SK-N-MC (cell line): ENCODE data around the gene PRR7.

Source experiments
- EZH2 ChIP-seq: fragments of 200-600 bp; sonication (generic); IDR thresholded peaks from one replicate; pipeline ENCODE4 v1.6.1; 2017; ENCODE audit warnings: antibody characterized with exemption
- FOXP2 ChIP-seq: optimal IDR thresholded peaks from 2 replicates; pipeline ENCODE3; 2011; ENCODE audit warnings: mild to moderate bottlenecking, moderate library complexity; ENCODE audit not compliant: insufficient read depth; ENCODE audit errors: extremely low read length, control extremely low read depth
- POLR2AphosphoS5 ChIP-seq: IDR thresholded peaks from 2 replicates; pipeline ENCODE4 v1.6.1; 2012; ENCODE audit warnings: mild to moderate bottlenecking, low read depth, low read length, borderline replicate concordance

DNA sequence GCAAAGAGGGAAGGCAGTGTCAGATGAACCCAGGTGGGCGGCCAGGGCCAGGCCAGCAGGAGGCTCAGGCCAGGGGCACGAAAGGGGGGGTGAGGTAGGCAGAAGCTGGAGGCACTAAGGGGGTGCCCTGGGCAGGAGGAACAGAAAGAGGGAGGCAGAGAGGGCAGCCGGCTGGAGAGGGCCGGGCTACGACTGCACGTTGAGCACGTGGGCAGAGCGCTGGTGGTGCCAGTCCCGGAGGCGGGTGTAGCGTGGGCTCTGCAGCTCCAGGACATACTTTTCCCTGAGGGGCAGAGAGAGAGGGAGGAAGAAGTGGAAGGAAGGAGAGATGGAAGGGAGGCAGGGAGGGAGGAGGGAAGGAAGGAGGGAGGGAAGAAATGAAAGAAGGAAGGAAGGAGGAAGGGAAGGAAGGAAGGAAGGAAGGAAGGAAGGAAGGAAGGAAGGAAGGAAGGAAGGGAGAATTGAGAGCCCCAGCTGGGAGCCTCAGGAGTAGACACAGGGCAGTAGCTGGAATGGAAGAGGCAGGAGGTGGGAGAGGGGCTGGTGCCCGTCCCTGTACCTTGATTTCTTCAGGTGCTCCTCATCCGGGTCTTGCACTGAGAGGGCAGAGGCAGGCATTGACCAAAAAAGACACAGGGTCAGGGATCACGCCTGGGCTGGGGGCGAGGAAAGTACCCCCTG is 43.8 kb downstream of the PRR7 start:
- TF ChIP-seq EZH2 (no peak), POLR2AphosphoS5 (peak; percentile 22; the same call in 1 of the 2 replicates), FOXP2 (no peak)
